ENCODE measurements around the gene ADAM10.

DNA sequence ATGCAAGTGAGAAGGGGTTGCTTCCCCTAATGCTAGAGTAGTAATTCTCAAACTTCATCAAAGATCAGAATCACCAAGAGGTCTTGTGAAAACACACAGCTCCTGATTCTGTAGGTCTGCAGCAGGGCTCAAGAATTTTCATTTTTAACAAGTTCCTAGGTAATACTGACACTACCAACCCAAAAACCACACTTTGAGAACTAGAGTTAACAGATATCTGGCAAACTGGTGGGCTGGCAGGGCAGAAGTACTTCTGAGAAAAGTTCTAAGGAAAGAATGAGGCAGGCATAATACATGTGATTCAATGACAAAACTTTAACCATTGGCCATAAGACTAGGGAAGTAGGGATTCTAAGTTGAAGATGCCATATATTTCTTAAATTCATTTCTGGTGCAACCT, 12.8 kb upstream of the ADAM10 start:
- TF ChIP-seq, protein P1, sequence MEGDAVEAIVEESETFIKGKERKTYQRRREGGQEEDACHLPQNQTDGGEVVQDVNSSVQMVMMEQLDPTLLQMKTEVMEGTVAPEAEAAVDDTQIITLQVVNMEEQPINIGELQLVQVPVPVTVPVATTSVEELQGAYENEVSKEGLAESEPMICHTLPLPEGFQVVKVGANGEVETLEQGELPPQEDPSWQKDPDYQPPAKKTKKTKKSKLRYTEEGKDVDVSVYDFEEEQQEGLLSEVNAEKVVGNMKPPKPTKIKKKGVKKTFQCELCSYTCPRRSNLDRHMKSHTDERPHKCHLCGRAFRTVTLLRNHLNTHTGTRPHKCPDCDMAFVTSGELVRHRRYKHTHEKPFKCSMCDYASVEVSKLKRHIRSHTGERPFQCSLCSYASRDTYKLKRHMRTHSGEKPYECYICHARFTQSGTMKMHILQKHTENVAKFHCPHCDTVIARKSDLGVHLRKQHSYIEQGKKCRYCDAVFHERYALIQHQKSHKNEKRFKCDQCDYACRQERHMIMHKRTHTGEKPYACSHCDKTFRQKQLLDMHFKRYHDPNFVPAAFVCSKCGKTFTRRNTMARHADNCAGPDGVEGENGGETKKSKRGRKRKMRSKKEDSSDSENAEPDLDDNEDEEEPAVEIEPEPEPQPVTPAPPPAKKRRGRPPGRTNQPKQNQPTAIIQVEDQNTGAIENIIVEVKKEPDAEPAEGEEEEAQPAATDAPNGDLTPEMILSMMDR (IDR thresholded peaks at IDR 0.05): no peak
- TF ChIP-seq POLR2AphosphoS5 (IDR thresholded peaks at IDR 0.05): no peak
